ENCODE results near the gene PIK3C2G. TPM values are rescaled to one million over a fixed set of nuclear protein-coding genes. Genes with fewer than 3 reads are reported as not detected.

Gene PIK3C2G
- total and polyA plus RNA-seq, 4 donors, result 4.9 to 40.1 (median 19.4) TPM

DNA sequence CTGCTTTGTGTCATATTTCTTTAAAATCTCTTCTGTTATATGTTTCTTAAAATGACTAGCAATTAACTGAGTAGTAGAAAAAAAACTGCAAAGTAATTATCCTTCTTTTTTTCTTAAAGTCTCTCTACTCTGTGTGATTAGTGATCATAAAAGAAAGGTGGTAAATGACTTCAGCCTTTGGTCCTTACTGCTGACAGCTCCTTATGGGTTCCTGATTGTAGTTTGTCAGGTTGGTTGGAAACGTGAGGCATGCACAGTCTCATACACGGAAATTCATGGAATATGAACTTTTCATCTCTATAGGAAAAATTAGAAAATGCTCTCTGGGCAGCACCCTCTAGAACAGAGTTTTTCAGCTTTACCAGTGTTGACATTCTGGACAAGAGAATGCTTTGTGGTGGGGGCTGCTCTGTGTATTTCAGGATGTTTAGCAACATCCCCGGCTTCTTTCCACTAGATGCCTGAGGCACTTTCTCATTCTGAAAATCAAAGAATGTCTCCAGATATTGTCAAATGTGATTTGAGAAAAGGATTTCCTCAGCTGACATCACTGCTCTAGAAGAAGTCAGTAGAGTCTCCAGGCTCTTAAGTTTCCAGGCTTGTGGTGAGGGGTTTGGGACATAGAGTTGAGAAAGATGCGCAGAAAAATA is 121.0 kb downstream of the PIK3C2G start:
- H3K9ac ChIP-seq (ENCODE audit: low read depth in 1 of 2, low read length in 2 of 2), result no peak overlapping the region
- no peaks in the 10 kb centered on the region for H3K4me1 ChIP-seq (ENCODE audit: control insufficient read depth in 4 of 4, insufficient read depth in 4 of 4, low read length in 3 of 4)
- no peak overlapping the region for H3K4me3 ChIP-seq (ENCODE audit: low read depth in 1 of 3, low read length in 3 of 3)
- no peaks in the 10 kb centered on the region for H3K9me3 ChIP-seq (ENCODE audit: control insufficient read depth in 4 of 4, low read length in 3 of 4)
- DNase-seq (ENCODE audit: low spot score), result no peak
- peaks cover 0 to 8% (median 6%) of the 10 kb centered on the region in 4 donors for H3K36me3 ChIP-seq (ENCODE audit: control insufficient read depth in 4 of 4, insufficient read depth in 3 of 4, low read depth in 1 of 4, low read length in 3 of 4)
- no peak overlapping the region for H3K27ac ChIP-seq (ENCODE audit: low read depth in 1 of 2, low read length in 2 of 2)
- TF ChIP-seq FOXA2 (IDR thresholded peaks at IDR 0.05) (no peak), YY1 (IDR thresholded peaks at IDR 0.05) (no peak), GABPA (IDR thresholded peaks at IDR 0.05 in 1 of 2, conservative IDR thresholded peaks at IDR 0.05 in 1 of 2) (no peak), HNF4G (IDR thresholded peaks at IDR 0.05) (no peak), HNF4A (conservative IDR thresholded peaks at IDR 0.05) (no peak), EGR1 (IDR thresholded peaks at IDR 0.05; ENCODE audit: low read depth in 2 of 2) (no peak), TAF1 (conservative IDR thresholded peaks at IDR 0.05) (no peak), JUND (IDR thresholded peaks at IDR 0.05) (no peak), SP1 (IDR thresholded peaks at IDR 0.05) (no peak)
- TF ChIP-seq, protein P1, sequence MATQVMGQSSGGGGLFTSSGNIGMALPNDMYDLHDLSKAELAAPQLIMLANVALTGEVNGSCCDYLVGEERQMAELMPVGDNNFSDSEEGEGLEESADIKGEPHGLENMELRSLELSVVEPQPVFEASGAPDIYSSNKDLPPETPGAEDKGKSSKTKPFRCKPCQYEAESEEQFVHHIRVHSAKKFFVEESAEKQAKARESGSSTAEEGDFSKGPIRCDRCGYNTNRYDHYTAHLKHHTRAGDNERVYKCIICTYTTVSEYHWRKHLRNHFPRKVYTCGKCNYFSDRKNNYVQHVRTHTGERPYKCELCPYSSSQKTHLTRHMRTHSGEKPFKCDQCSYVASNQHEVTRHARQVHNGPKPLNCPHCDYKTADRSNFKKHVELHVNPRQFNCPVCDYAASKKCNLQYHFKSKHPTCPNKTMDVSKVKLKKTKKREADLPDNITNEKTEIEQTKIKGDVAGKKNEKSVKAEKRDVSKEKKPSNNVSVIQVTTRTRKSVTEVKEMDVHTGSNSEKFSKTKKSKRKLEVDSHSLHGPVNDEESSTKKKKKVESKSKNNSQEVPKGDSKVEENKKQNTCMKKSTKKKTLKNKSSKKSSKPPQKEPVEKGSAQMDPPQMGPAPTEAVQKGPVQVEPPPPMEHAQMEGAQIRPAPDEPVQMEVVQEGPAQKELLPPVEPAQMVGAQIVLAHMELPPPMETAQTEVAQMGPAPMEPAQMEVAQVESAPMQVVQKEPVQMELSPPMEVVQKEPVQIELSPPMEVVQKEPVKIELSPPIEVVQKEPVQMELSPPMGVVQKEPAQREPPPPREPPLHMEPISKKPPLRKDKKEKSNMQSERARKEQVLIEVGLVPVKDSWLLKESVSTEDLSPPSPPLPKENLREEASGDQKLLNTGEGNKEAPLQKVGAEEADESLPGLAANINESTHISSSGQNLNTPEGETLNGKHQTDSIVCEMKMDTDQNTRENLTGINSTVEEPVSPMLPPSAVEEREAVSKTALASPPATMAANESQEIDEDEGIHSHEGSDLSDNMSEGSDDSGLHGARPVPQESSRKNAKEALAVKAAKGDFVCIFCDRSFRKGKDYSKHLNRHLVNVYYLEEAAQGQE (IDR thresholded peaks at IDR 0.05), result no peak
- TF ChIP-seq, protein P2, sequence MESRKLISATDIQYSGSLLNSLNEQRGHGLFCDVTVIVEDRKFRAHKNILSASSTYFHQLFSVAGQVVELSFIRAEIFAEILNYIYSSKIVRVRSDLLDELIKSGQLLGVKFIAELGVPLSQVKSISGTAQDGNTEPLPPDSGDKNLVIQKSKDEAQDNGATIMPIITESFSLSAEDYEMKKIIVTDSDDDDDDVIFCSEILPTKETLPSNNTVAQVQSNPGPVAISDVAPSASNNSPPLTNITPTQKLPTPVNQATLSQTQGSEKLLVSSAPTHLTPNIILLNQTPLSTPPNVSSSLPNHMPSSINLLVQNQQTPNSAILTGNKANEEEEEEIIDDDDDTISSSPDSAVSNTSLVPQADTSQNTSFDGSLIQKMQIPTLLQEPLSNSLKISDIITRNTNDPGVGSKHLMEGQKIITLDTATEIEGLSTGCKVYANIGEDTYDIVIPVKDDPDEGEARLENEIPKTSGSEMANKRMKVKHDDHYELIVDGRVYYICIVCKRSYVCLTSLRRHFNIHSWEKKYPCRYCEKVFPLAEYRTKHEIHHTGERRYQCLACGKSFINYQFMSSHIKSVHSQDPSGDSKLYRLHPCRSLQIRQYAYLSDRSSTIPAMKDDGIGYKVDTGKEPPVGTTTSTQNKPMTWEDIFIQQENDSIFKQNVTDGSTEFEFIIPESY (IDR thresholded peaks at IDR 0.05), result no peak
- WGBS, result 81% methylated on average over 4 of the region's 4 CpGs
- no peaks in the 10 kb centered on the region for H3K27me3 ChIP-seq (ENCODE audit: control insufficient read depth in 4 of 4, insufficient read depth in 4 of 4, low read length in 3 of 4)

DNA sequence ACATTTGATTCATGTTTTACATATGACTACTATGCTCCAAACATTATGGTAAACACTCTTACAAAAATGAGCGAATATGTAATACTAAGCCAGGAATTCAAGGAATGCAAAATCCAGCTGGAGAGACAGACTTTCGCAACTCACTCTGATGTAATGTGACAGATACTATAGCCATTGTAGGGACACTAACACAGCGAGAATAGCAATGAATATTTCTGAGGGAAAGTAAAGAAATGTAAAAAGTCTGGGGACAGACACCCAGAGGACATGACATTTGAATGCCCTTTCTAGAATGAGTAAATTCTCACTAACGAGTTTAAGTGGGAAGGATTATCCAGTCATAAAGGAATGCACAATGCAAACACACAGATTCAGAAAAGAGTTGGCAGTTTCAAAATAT is 121.9 kb downstream of the PIK3C2G start:
- no peak overlapping the region for H3K9ac ChIP-seq (ENCODE audit: low read depth in 1 of 2, low read length in 2 of 2)
- no peak overlapping the region for H3K4me3 ChIP-seq (ENCODE audit: low read depth in 1 of 3, low read length in 3 of 3)
- no peaks in the 10 kb centered on the region for H3K4me1 ChIP-seq (ENCODE audit: control insufficient read depth in 4 of 4, insufficient read depth in 4 of 4, low read length in 3 of 4)
- H3K36me3 ChIP-seq (ENCODE audit: control insufficient read depth in 4 of 4, insufficient read depth in 3 of 4, low read depth in 1 of 4, low read length in 3 of 4), result peaks cover 0 to 7% (median 4%) of the 10 kb centered on the region in 4 donors
- H3K9me3 ChIP-seq (ENCODE audit: control insufficient read depth in 4 of 4, low read length in 3 of 4), result no peaks in the 10 kb centered on the region
- no peak for DNase-seq (ENCODE audit: low spot score)
- no peak overlapping the region for H3K27ac ChIP-seq (ENCODE audit: low read depth in 1 of 2, low read length in 2 of 2)
- 63% methylated on average over 4 of the region's 4 CpGs for WGBS
- TF ChIP-seq FOXA1 (IDR thresholded peaks at IDR 0.05) (no peak), HNF4A (conservative IDR thresholded peaks at IDR 0.05) (no peak), JUND (IDR thresholded peaks at IDR 0.05) (no peak), NR2F2 (IDR thresholded peaks at IDR 0.05) (no peak), RXRA (IDR thresholded peaks at IDR 0.05) (peak in 1 of 2 donors; percentile 49)
- TF ChIP-seq, protein P3, sequence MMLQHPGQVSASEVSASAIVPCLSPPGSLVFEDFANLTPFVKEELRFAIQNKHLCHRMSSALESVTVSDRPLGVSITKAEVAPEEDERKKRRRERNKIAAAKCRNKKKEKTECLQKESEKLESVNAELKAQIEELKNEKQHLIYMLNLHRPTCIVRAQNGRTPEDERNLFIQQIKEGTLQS (IDR thresholded peaks at IDR 0.05), result no peak
- H3K27me3 ChIP-seq (ENCODE audit: control insufficient read depth in 4 of 4, insufficient read depth in 4 of 4, low read length in 3 of 4), result no peaks in the 10 kb centered on the region
